GM19239 (cell line): Measurements from ENCODE around the gene SULT1E1.

Source experiments
- DNase-seq: peaks from one replicate; pipeline ENCODE4 v3.0.0; 2011; ENCODE audit warnings: low spot score; ENCODE audit not compliant: insufficient read length
- FAIRE-seq: peaks from 2 replicates; lab custom pipeline; 2011; peaks lifted over from hg19 to GRCh38; lab: Jason Lieb, UNC

SULT1E1 gene

DNA sequence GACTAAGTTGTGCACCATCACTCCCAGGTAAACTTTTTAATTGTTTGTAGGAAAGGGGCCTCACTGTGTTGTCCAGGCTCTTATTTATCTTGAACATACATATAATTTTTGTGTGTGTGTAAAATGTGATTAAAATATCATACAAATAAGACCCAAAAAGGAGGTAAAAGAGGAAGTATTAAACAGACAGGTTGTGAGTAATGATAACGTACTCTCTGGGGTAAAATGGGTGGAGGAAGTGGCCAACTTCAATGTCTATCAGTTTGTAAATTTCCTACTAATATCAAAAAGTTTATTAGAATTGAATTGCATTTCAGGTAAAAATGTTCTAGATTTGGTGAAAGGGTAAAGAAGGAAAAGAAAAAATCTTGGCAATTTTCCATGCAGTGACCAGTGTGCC, 48.8 kb downstream of the SULT1E1 start:
- DNase-seq (no peak), FAIRE-seq (no peak)

GRCh38 chr4:69800599-69800998, 59.3 kb downstream of the SULT1E1 start:
- DNase-seq, result no peak
- FAIRE-seq, result no peak

GRCh38 chr4:69799337-69799736, 60.6 kb downstream of the SULT1E1 start:
- DNase-seq, result no peak
- no peak for FAIRE-seq

GRCh38 chr4:69793732-69794131, 66.2 kb downstream of the SULT1E1 start:
- DNase-seq, result no peak
- no peak for FAIRE-seq
